IMR-90 (cell line): ENCODE data around the gene C3orf18.

ENCODE experiments used
- CHD1 ChIP-seq: IDR thresholded peaks from 2 replicates; pipeline ENCODE4 v1.6.1; 2012; ENCODE audit warnings: low read depth, low read length, improper control_type of control experiment
- FOS ChIP-seq: fragments of 150-350 bp; IDR thresholded peaks from 2 replicates; pipeline ENCODE4 v1.6.1; 2016; ENCODE audit warnings: low read depth, low read length
- MAFK ChIP-seq: IDR thresholded peaks from 2 replicates; pipeline ENCODE4 v1.6.1; 2012; ENCODE audit warnings: low read depth, low read length, improper control_type of control experiment
- MAZ ChIP-seq: IDR thresholded peaks from 2 replicates; pipeline ENCODE4 v1.6.1; 2012; ENCODE audit warnings: low read depth, mild to moderate bottlenecking, low read length, improper control_type of control experiment, moderate library complexity, borderline replicate concordance
- MXI1 ChIP-seq: IDR thresholded peaks from 2 replicates; pipeline ENCODE4 v1.6.1; 2012; ENCODE audit warnings: low read depth, mild to moderate bottlenecking, low read length, moderate library complexity, borderline replicate concordance
- NFE2L2 ChIP-seq: fragments of 150-350 bp; IDR thresholded peaks from 2 replicates; pipeline ENCODE4 v1.6.1; 2016; ENCODE audit warnings: low read depth, mild to moderate bottlenecking, low read length
- POLR2A ChIP-seq: IDR thresholded peaks from 2 replicates; pipeline ENCODE4 v1.6.1; 2012; ENCODE audit warnings: mild to moderate bottlenecking, low read depth, low read length
- RAD21 ChIP-seq: IDR thresholded peaks from 2 replicates; pipeline ENCODE4 v1.6.1; 2012; ENCODE audit warnings: low read length, improper control_type of control experiment
- RCOR1 ChIP-seq: IDR thresholded peaks from 2 replicates; pipeline ENCODE4 v1.6.1; 2012; ENCODE audit warnings: mild to moderate bottlenecking, low read length, improper control_type of control experiment; ENCODE audit not compliant: insufficient replicate concordance
- SMC3 ChIP-seq: fragments of 150-350 bp; IDR thresholded peaks from 2 replicates; pipeline ENCODE4 v1.6.1; 2016; ENCODE audit warnings: low read depth, mild to moderate bottlenecking, antibody characterized with exemption, low read length, moderate library complexity
- TF ChIP-seq, protein P1 (sequence below): conservative IDR thresholded peaks from 2 replicates; pipeline ENCODE4 v1.5.1; 2012; ENCODE audit warnings: mild to moderate bottlenecking, low read depth, low read length, improper control_type of control experiment
- TF ChIP-seq, protein P2 (sequence below): fragments of 150-350 bp; IDR thresholded peaks from 2 replicates; pipeline ENCODE4 v1.6.1; 2017; ENCODE audit warnings: mild to moderate bottlenecking, antibody characterized with exemption, low read length, low read depth

DNA sequence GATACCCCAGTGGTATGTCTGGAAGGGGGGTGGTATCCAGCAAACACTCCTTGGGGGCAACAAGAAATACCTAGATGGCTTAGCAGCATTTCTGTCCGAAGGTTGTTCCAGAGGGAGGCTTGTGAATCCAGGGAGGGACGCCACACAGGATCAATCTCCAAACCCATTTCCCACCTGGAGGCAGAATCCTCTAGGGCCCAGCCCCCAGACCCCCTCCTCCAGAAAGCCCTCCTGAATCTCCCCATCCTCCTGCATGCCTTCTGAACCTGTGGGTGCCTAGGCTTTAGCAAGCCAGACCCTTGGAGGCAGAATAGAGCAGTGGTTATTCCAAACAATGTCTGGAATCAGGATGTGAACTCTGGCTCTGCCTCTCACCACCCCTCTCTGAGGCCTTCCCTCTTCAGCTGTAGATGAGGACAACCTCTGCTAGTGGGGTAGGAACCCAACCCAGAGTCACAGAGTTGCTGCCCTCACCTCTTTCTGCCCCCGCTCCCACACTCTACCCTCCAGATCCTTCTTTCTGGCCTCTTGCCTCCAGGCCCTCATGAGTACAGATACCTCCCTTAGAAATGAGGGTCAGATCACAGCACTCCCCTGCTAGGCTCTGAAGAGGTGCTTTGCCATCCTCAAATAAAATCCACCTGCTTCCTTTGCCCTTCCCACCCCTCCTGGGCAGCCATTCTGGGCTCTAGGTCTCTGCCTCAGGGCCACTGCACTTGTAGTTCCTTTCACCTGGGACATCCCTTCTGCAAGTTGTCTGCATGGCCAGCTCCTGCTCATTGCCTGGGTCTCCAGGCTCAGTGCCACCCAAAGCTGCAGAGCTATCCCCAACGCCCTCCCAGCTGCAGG, 35.9 kb upstream of the C3orf18 start:
- TF ChIP-seq POLR2A (no peak), RCOR1 (no peak), CHD1 (no peak), MXI1 (no peak), RAD21 (no peak), NFE2L2 (no peak), SMC3 (no peak), MAFK (no peak), MAZ (no peak), FOS (no peak)
- TF ChIP-seq, protein P1, sequence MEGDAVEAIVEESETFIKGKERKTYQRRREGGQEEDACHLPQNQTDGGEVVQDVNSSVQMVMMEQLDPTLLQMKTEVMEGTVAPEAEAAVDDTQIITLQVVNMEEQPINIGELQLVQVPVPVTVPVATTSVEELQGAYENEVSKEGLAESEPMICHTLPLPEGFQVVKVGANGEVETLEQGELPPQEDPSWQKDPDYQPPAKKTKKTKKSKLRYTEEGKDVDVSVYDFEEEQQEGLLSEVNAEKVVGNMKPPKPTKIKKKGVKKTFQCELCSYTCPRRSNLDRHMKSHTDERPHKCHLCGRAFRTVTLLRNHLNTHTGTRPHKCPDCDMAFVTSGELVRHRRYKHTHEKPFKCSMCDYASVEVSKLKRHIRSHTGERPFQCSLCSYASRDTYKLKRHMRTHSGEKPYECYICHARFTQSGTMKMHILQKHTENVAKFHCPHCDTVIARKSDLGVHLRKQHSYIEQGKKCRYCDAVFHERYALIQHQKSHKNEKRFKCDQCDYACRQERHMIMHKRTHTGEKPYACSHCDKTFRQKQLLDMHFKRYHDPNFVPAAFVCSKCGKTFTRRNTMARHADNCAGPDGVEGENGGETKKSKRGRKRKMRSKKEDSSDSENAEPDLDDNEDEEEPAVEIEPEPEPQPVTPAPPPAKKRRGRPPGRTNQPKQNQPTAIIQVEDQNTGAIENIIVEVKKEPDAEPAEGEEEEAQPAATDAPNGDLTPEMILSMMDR, result no peak
- TF ChIP-seq, protein P2, sequence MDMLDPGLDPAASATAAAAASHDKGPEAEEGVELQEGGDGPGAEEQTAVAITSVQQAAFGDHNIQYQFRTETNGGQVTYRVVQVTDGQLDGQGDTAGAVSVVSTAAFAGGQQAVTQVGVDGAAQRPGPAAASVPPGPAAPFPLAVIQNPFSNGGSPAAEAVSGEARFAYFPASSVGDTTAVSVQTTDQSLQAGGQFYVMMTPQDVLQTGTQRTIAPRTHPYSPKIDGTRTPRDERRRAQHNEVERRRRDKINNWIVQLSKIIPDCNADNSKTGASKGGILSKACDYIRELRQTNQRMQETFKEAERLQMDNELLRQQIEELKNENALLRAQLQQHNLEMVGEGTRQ, result no peak
